ENCODE data around the gene SRPK1. TPM values are rescaled to one million over a fixed set of nuclear protein-coding genes. Genes with fewer than 3 reads are reported as not detected.

Gene SRPK1
- total and polyA plus RNA-seq, 2 of the 13 experiments (the other 11 are each of a cell fraction or from before 2014, with no cell fraction given): 56.4 to 142 TPM

DNA sequence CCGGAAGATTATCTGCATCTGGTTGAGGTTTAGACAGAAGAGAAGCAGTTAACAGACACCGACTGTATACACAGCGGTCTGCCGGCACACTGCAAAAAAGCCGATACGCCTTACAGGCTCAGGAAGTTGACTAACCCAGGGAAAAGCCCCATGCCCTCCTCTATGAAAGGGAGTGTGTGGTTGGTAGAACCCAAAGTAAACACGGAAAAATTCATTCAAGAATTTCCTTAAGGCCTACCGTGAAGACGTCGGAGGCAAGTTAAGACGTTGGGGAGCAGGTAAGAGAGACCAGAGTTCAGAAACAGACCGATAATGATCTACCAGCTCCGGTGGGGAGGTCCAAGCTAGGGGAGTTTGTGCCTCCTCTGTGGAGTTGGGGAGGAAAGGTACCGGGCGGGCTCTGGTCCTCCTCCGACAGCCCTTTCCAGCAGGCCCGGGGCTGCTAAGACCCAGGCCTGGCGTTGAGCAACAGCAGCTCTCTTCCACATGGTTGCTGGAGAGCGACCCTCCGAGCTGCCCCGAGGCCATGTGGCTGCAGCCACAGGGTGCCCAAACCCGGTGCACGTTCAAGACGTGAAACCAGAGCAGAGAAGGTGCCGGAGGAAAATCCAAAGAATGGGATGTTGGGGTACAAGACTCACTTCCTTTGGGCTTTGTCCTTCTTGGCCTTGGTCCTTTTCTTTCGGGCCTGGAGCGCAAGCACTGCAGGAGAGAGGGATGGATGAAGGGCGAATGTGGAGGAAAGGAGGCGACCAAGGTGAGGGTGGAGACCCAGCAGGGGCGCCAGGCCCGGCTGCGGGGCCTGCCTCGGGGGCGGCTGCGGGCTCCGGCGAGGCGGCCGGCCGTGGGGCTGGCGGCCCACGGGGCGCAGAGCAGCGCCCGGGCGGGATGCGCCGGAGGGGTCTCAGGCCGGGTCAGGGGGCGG is 809 bp downstream of the SRPK1 start (continued):
- TF ChIP-seq, protein P1, sequence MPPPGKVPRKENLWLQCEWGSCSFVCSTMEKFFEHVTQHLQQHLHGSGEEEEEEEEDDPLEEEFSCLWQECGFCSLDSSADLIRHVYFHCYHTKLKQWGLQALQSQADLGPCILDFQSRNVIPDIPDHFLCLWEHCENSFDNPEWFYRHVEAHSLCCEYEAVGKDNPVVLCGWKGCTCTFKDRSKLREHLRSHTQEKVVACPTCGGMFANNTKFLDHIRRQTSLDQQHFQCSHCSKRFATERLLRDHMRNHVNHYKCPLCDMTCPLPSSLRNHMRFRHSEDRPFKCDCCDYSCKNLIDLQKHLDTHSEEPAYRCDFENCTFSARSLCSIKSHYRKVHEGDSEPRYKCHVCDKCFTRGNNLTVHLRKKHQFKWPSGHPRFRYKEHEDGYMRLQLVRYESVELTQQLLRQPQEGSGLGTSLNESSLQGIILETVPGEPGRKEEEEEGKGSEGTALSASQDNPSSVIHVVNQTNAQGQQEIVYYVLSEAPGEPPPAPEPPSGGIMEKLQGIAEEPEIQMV (CRISPR knock-in tag; IDR thresholded peaks at IDR 0.05; ENCODE audit: low read depth): 0 out of 2 replicates have a peak, but pooled peaks have one; percentile 57
- TF ChIP-seq FOXO1 (CRISPR knock-in tag; IDR thresholded peaks at IDR 0.05): no peak; the same call in 1 of the 2 replicates
- TF ChIP-seq ZNF24 (IDR thresholded peaks at IDR 0.05): no peak
- TF ChIP-seq KLF12 (CRISPR knock-in tag; IDR thresholded peaks at IDR 0.05; ENCODE audit: borderline replicate concordance): peak; percentile 23; the same call in 1 of the 2 replicates
- peak; percentile 65; the same call in 1 of the 2 replicates for TF ChIP-seq NKX3-1 (CRISPR knock-in tag; IDR thresholded peaks at IDR 0.05)
- TF ChIP-seq, protein P2, sequence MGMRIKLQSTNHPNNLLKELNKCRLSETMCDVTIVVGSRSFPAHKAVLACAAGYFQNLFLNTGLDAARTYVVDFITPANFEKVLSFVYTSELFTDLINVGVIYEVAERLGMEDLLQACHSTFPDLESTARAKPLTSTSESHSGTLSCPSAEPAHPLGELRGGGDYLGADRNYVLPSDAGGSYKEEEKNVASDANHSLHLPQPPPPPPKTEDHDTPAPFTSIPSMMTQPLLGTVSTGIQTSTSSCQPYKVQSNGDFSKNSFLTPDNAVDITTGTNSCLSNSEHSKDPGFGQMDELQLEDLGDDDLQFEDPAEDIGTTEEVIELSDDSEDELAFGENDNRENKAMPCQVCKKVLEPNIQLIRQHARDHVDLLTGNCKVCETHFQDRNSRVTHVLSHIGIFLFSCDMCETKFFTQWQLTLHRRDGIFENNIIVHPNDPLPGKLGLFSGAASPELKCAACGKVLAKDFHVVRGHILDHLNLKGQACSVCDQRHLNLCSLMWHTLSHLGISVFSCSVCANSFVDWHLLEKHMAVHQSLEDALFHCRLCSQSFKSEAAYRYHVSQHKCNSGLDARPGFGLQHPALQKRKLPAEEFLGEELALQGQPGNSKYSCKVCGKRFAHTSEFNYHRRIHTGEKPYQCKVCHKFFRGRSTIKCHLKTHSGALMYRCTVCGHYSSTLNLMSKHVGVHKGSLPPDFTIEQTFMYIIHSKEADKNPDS (CRISPR knock-in tag; IDR thresholded peaks at IDR 0.05): no peak
- TF ChIP-seq, protein P3, sequence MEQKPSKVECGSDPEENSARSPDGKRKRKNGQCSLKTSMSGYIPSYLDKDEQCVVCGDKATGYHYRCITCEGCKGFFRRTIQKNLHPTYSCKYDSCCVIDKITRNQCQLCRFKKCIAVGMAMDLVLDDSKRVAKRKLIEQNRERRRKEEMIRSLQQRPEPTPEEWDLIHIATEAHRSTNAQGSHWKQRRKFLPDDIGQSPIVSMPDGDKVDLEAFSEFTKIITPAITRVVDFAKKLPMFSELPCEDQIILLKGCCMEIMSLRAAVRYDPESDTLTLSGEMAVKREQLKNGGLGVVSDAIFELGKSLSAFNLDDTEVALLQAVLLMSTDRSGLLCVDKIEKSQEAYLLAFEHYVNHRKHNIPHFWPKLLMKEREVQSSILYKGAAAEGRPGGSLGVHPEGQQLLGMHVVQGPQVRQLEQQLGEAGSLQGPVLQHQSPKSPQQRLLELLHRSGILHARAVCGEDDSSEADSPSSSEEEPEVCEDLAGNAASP (CRISPR knock-in tag; IDR thresholded peaks at IDR 0.05; ENCODE audit: borderline replicate concordance): 0 out of 2 replicates have a peak, but pooled peaks have one; percentile 9
- no peak for TF ChIP-seq SMYD3 (CRISPR knock-in tag; IDR thresholded peaks at IDR 0.05)
- TF ChIP-seq, protein P4, sequence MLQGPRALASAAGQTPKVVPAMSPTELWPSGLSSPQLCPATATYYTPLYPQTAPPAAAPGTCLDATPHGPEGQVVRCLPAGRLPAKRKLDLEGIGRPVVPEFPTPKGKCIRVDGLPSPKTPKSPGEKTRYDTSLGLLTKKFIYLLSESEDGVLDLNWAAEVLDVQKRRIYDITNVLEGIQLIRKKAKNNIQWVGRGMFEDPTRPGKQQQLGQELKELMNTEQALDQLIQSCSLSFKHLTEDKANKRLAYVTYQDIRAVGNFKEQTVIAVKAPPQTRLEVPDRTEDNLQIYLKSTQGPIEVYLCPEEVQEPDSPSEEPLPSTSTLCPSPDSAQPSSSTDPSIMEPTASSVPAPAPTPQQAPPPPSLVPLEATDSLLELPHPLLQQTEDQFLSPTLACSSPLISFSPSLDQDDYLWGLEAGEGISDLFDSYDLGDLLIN (CRISPR knock-in tag; IDR thresholded peaks at IDR 0.05; ENCODE audit: borderline replicate concordance): 0 out of 2 replicates have a peak, but pooled peaks have one; percentile 60
- 0 out of 2 replicates have a peak, but pooled peaks have one; percentile 28 for TF ChIP-seq ZNF556 (CRISPR knock-in tag; IDR thresholded peaks at IDR 0.05; ENCODE audit: borderline replicate concordance)
- no peak for TF ChIP-seq POGZ (CRISPR knock-in tag; IDR thresholded peaks at IDR 0.05)
- TF ChIP-seq, protein P5, sequence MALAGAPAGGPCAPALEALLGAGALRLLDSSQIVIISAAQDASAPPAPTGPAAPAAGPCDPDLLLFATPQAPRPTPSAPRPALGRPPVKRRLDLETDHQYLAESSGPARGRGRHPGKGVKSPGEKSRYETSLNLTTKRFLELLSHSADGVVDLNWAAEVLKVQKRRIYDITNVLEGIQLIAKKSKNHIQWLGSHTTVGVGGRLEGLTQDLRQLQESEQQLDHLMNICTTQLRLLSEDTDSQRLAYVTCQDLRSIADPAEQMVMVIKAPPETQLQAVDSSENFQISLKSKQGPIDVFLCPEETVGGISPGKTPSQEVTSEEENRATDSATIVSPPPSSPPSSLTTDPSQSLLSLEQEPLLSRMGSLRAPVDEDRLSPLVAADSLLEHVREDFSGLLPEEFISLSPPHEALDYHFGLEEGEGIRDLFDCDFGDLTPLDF (CRISPR knock-in tag; IDR thresholded peaks at IDR 0.05): no peak
- peak; percentile 50; the same call in 1 of the 2 replicates for TF ChIP-seq ZNF343 (CRISPR knock-in tag; IDR thresholded peaks at IDR 0.05)
- TF ChIP-seq, protein P6, sequence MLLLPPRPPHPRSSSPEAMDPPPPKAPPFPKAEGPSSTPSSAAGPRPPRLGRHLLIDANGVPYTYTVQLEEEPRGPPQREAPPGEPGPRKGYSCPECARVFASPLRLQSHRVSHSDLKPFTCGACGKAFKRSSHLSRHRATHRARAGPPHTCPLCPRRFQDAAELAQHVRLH (CRISPR knock-in tag; IDR thresholded peaks at IDR 0.05; ENCODE audit: borderline replicate concordance, low read depth): no peak
- TF ChIP-seq ZNF777 (CRISPR knock-in tag; IDR thresholded peaks at IDR 0.05): no peak
- TF ChIP-seq, protein P7, sequence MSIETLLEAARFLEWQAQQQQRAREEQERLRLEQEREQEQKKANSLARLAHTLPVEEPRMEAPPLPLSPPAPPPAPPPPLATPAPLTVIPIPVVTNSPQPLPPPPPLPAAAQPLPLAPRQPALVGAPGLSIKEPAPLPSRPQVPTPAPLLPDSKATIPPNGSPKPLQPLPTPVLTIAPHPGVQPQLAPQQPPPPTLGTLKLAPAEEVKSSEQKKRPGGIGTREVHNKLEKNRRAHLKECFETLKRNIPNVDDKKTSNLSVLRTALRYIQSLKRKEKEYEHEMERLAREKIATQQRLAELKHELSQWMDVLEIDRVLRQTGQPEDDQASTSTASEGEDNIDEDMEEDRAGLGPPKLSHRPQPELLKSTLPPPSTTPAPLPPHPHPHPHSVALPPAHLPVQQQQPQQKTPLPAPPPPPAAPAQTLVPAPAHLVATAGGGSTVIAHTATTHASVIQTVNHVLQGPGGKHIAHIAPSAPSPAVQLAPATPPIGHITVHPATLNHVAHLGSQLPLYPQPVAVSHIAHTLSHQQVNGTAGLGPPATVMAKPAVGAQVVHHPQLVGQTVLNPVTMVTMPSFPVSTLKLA (IDR thresholded peaks at IDR 0.05): peak; percentile 38; the same call in 1 of the 2 replicates
- TF ChIP-seq CBX2 (IDR thresholded peaks at IDR 0.05; ENCODE audit: low read depth, low read length): no peak
- no peak for TF ChIP-seq CBX2 (CRISPR knock-in tag; IDR thresholded peaks at IDR 0.05; ENCODE audit: low read depth)

All from HepG2 (cell line).